Loucy (cell line): ENCODE results near the gene RAI14.

ENCODE experiments used
- H2AFZ ChIP-seq: fragments of 200-600 bp; sonication (generic); 2 replicates; pipeline ENCODE4 v1.6.0; 2016; ENCODE audit warnings: antibody characterized with exemption, mild to moderate bottlenecking, low read length, moderate library complexity
- H3F3A ChIP-seq: fragments of 200-600 bp; 2 replicates; pipeline ENCODE4 v1.6.0; 2016; ENCODE audit warnings: antibody characterized with exemption, low read depth, mild to moderate bottlenecking
- H3K27me3 ChIP-seq: fragments of 200-600 bp; sonication (generic); 2 replicates; pipeline ENCODE4 v1.6.1; 2014; ENCODE audit warnings: low read length, mild to moderate bottlenecking; ENCODE audit not compliant: insufficient read depth, poor library complexity, severe bottlenecking
- H3K36me3 ChIP-seq: fragments of 200-600 bp; sonication (generic); 2 replicates; pipeline ENCODE4 v1.6.1; 2016; ENCODE audit warnings: low read length; ENCODE audit not compliant: insufficient read depth
- H3K4me1 ChIP-seq: fragments of 200-600 bp; sonication (generic); 2 replicates; pipeline ENCODE4 v1.5.1; 2014; ENCODE audit warnings: low read length, mild to moderate bottlenecking; ENCODE audit not compliant: insufficient read depth, poor library complexity, severe bottlenecking
- H3K4me2 ChIP-seq: fragments of 200-600 bp; sonication (generic); 2 replicates; pipeline ENCODE4 v1.6.0; 2014; ENCODE audit warnings: antibody characterized with exemption, low read length, low read depth, mild to moderate bottlenecking; ENCODE audit not compliant: poor library complexity, severe bottlenecking
- H3K4me3 ChIP-seq: fragments of 200-600 bp; sonication (generic); 2 replicates; pipeline ENCODE4 v1.5.1; 2014; ENCODE audit warnings: low read length, mild to moderate bottlenecking, mixed read lengths; ENCODE audit not compliant: poor library complexity, severe bottlenecking
- H3K79me2 ChIP-seq: fragments of 200-600 bp; sonication (generic); 2 replicates; pipeline ENCODE4 v1.6.1; 2014; ENCODE audit warnings: low read length; ENCODE audit not compliant: insufficient read depth
- H3K9ac ChIP-seq: fragments of 200-600 bp; sonication (generic); 2 replicates; pipeline ENCODE4 v1.6.0; 2014; ENCODE audit warnings: mild to moderate bottlenecking, low read depth, low read length, moderate library complexity; ENCODE audit not compliant: poor library complexity, severe bottlenecking
- H3K9me2 ChIP-seq: fragments of 200-600 bp; sonication (generic); replicated peaks from 2 replicates; pipeline ENCODE4 v1.6.1; 2016; ENCODE audit warnings: low read depth, low read length, mixed read lengths
- H3K9me3 ChIP-seq: fragments of 200-600 bp; sonication (generic); 2 replicates; pipeline ENCODE4 v1.6.1; 2014; ENCODE audit warnings: mild to moderate bottlenecking, antibody characterized with exemption, low read length, low read depth; ENCODE audit not compliant: insufficient read depth
- H4K20me1 ChIP-seq: fragments of 200-600 bp; sonication (generic); 2 replicates; pipeline ENCODE4 v1.6.0; 2014; ENCODE audit warnings: antibody characterized with exemption, low read length, mild to moderate bottlenecking; ENCODE audit not compliant: insufficient read depth, poor library complexity, severe bottlenecking
- CTCF ChIP-seq: fragments of 200-600 bp; sonication (generic); conservative IDR thresholded peaks from 2 replicates; pipeline ENCODE4 v1.5.1; 2014; ENCODE audit warnings: mild to moderate bottlenecking, antibody characterized with exemption, low read length
- EZH2phosphoT487 ChIP-seq: fragments of 200-600 bp; IDR thresholded peaks from 2 replicates; pipeline ENCODE4 v1.6.1; 2018; ENCODE audit warnings: antibody characterized with exemption, mild to moderate bottlenecking, moderate library complexity, borderline replicate concordance

The RAI14 gene

GRCh38 chr5:34789639-34790038, 133.5 kb downstream of the RAI14 start:
- no peaks in the 10 kb centered on the region for H3K27me3 ChIP-seq
- no peaks in the 10 kb centered on the region for H3K79me2 ChIP-seq

GRCh38 chr5:34790069-34790468, 133.9 kb downstream of the RAI14 start:
- H3K4me3 ChIP-seq: no peak overlapping the region
- no peak overlapping the region for H3K4me2 ChIP-seq
- no peaks in the 10 kb centered on the region for H3K27me3 ChIP-seq
- H3K9me3 ChIP-seq: peaks cover 4% of the 10 kb centered on the region; the same call in 1 of the 2 replicates
- H3K4me1 ChIP-seq: peaks cover 7% of the 10 kb centered on the region
- H3K36me3 ChIP-seq: no peaks in the 10 kb centered on the region
- TF ChIP-seq CTCF (no peak), EZH2phosphoT487 (no peak)
- no peaks in the 10 kb centered on the region for H3K79me2 ChIP-seq
- no peaks in the 10 kb centered on the region for H3F3A ChIP-seq
- H3K9ac ChIP-seq: no peak overlapping the region
- H2AFZ ChIP-seq: no peak overlapping the region
- H3K9me2 ChIP-seq: no peaks in the 10 kb centered on the region
- H4K20me1 ChIP-seq: no peaks in the 10 kb centered on the region

More at GRCh38 chr5:34789639-34790038, 133.5 kb downstream of the RAI14 start:
- H3K4me2 ChIP-seq: no peak overlapping the region
- H3K9me3 ChIP-seq: peaks cover 4% of the 10 kb centered on the region; the same call in 1 of the 2 replicates
- H4K20me1 ChIP-seq: no peaks in the 10 kb centered on the region
- no peaks in the 10 kb centered on the region for H3F3A ChIP-seq
- no peak overlapping the region for H2AFZ ChIP-seq
- no peak overlapping the region for H3K9ac ChIP-seq
- H3K36me3 ChIP-seq: no peaks in the 10 kb centered on the region
- H3K4me1 ChIP-seq: peaks cover 7% of the 10 kb centered on the region
- H3K9me2 ChIP-seq: no peaks in the 10 kb centered on the region
- no peak overlapping the region for H3K4me3 ChIP-seq
- TF ChIP-seq CTCF: no peak
- no peak for TF ChIP-seq EZH2phosphoT487

GRCh38 chr5:34791761-34792244, 135.7 kb downstream of the RAI14 start:
- Histone ChIP-seq H3F3A (no peaks in the 10 kb centered on the region), H3K4me2 (no peak overlapping the region), H3K9me2 (no peaks in the 10 kb centered on the region), H2AFZ (no peak overlapping the region), H4K20me1 (no peaks in the 10 kb centered on the region), H3K79me2 (no peaks in the 10 kb centered on the region), H3K27me3 (no peaks in the 10 kb centered on the region), H3K9me3 (peaks cover 4% of the 10 kb centered on the region; the same call in 1 of the 2 replicates), H3K4me1 (peaks cover 7% of the 10 kb centered on the region), H3K4me3 (no peak overlapping the region), H3K36me3 (peaks cover 4% of the 10 kb centered on the region; the same call in 1 of the 2 replicates), H3K9ac (no peak overlapping the region)
- TF ChIP-seq CTCF: no peak
- TF ChIP-seq EZH2phosphoT487: no peak
